ENCODE measurements around the gene SATB2.

Gene SATB2

DNA sequence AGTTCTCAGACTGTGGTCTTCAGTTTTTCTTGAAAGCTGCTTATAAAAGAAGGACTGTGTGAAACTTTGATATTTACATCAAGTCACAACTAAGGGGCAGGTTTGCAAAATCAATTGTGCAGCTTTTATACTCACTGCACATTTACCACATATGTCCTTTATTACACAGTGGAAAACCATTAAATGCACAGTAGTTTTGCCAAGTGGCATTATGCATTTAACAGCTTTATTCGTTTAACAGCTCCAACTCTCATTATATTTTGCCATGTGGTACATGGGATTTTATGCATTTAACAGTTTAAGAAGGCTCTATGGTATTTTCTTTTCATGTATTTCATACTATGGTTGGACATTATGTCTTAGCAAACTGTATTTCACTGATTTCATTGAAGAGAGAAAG lies 135.6 kb downstream of the SATB2 start:
- TF ChIP-seq GATA3 (IDR thresholded peaks at IDR 0.05; ENCODE audit: low read depth, low read length): no peak
- no peak for TF ChIP-seq GATA2 (IDR thresholded peaks at IDR 0.05; ENCODE audit: low read depth, low read length)

DNA sequence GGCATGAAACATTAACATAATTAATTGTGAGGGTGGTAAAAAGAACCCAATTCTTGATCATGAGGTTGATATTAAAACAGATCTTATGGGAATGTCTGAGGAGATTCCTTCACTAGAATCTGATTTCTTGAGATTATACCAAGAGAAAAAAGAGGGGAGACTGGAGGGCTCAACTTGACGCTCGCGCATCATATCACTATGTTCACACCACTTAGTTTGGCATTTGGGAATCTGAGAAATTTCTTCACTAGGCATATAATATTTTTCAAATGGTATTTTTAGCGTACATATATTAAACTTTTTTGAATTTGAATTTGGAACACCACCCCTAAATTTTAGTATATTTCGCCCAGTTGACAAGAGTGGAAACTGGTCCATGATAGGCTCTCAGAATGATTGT lies 140.1 kb downstream of the SATB2 start:
- TF ChIP-seq GATA2 (IDR thresholded peaks at IDR 0.05; ENCODE audit: low read depth, low read length): no peak

DNA sequence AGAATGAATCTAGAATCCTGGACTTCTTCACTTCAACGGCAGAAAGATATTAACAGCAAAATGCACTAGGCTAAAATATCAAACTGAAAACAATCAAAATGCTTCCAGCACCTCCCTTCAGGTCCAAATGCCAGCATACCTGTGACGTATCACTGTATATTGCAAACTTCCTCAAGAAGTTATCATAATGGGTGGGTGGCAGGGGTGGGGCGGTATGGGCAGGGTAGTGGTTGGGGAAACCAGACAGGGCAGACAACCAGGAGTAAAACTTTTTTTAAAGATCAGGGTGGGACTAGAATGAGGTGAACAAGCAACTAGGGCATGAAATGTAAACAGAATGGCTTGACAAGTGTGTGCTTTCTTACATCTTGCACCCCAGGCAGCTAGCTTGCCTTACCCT lies 140.9 kb downstream of the SATB2 start:
- no peak for TF ChIP-seq GATA3 (IDR thresholded peaks at IDR 0.05; ENCODE audit: low read depth, low read length)
- no peak for TF ChIP-seq GATA2 (IDR thresholded peaks at IDR 0.05; ENCODE audit: low read depth, low read length)

DNA sequence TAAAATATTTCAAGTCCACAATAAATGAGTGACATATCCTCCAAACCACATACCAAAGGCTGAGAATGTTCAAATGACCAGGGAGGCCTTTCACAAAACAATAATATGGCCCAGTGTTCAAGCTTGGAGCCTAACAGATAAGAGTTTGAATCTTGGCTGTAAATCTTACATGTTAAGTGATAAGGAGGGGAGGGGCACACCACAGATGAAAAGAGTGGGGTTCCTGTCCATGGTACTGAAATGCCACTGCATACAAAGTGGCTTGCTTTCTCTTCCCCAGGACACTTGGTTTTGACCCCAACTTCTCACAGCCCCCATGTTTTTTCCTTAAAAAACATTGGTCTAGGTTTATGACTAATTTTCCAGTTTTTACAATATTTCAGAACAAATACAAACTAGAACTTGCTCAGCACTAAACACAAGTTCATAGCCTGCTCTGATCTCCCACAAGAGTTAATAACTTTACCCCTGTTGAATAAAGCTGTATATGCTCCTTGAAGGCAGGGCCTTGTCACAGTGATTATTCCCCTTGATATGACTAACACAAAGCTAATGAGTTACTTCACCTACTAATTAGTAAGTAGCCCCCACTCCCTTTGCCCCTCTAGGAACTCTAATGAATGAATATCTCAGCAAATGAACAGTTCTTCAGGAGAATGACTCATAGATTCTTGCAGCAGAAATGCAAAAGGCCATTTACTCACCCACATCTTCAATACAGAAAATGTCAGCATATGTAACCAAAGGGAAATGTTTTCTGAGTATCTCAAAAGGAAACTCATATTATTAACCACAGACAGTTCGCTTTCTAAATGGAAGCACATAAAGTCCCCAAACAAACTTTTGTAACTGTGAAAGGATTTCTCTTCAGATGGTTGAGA lies 142.2 kb downstream of the SATB2 start:
- TF ChIP-seq GATA2 (IDR thresholded peaks at IDR 0.05; ENCODE audit: low read depth, low read length) (no peak), GATA3 (IDR thresholded peaks at IDR 0.05; ENCODE audit: low read depth, low read length) (no peak)

DNA sequence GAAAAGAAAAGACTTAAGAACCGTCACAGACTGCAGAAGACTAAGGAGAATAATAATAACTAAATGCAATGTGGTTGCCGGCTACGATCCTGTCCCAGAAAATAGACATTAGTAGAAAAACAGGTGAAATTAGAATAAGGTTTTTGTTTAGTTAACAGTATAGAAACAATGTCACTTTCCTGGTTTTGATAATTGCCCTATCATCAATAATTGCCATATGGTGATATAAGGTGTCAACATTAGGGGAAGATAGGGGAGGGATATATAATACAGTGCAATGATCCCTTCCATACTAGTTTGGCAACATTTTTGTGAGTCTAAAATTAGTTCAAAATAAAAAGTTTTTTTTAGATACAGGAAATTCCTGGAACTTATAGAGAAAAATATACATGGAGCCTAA lies 144.8 kb downstream of the SATB2 start:
- TF ChIP-seq GATA2 (IDR thresholded peaks at IDR 0.05; ENCODE audit: low read depth, low read length) (no peak), GATA3 (IDR thresholded peaks at IDR 0.05; ENCODE audit: low read depth, low read length) (no peak)

GRCh38 chr2:199310771-199311585 lies 146.8 kb downstream of the SATB2 start:
- no peak for TF ChIP-seq GATA3 (IDR thresholded peaks at IDR 0.05; ENCODE audit: low read depth, low read length)

GRCh38 chr2:199309973-199310372 lies 147.8 kb downstream of the SATB2 start:
- TF ChIP-seq GATA3 (IDR thresholded peaks at IDR 0.05; ENCODE audit: low read depth, low read length): no peak
- no peak for TF ChIP-seq GATA2 (IDR thresholded peaks at IDR 0.05; ENCODE audit: low read depth, low read length)

DNA sequence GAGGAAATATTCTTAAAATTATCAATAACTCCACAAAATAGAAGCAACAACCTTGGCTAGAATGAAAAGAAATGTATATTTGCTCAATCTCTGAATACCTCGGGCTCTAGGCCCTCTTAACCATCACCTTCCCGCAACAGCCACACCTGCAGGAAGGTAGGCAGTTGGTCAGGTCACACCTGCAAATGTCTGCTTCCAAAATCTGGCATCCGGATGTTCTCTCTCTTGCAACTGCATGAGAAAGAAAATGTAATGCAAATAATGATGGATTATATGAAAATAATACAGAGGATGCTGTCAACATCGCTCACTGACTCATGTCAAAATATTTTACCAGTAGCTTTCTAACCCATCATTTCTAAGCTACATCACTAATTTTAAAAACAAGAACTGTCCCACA lies 148.3 kb downstream of the SATB2 start:
- no peak for TF ChIP-seq GATA3 (IDR thresholded peaks at IDR 0.05; ENCODE audit: low read depth, low read length)
- TF ChIP-seq GATA2 (IDR thresholded peaks at IDR 0.05; ENCODE audit: low read depth, low read length): no peak

DNA sequence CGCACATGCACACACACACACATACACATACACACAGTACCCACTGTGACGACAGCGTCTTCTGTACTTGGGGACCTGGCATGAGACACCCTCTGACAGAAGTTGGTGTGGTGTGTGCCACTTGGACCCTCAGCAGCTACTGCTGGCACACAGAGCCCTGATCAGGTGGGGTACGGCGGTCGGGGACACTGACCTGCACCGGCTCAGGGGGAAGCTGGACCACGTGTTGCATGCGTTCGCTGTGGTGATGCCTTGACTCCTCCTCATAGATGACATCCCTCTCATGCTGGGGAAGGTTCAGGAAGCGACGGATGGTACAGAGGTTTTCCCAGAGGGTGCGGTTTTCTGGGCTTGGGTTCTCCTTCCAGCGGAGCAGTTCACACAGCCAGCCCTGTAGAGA lies 149.2 kb downstream of the SATB2 start:
- TF ChIP-seq GATA3 (IDR thresholded peaks at IDR 0.05; ENCODE audit: low read depth, low read length) (no peak), GATA2 (IDR thresholded peaks at IDR 0.05; ENCODE audit: low read depth, low read length) (no peak)

DNA sequence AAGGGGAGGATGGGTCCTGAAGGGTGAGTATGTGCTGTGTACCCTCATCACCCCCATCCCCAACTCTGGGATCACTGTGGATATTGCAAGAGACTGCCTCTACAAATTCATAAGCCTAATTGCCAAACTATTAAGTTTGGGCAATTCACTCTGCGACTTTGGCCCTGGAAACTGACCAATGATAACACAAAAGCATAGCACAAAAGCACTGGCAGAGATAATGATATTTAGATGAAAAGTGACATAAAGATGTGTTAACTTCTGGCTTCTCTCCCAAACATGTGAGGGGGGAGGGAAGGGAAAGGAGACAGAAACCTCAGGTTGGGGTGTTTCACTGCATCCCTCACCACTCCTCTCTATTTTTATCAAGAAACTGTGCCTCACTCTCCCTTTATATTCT lies 150.3 kb downstream of the SATB2 start:
- TF ChIP-seq GATA2 (IDR thresholded peaks at IDR 0.05; ENCODE audit: low read depth, low read length): no peak
- TF ChIP-seq GATA3 (IDR thresholded peaks at IDR 0.05; ENCODE audit: low read depth, low read length): no peak

GRCh38 chr2:199306116-199306515 lies 151.6 kb downstream of the SATB2 start:
- TF ChIP-seq GATA3 (IDR thresholded peaks at IDR 0.05; ENCODE audit: low read depth, low read length): no peak
- no peak for TF ChIP-seq GATA2 (IDR thresholded peaks at IDR 0.05; ENCODE audit: low read depth, low read length)

DNA sequence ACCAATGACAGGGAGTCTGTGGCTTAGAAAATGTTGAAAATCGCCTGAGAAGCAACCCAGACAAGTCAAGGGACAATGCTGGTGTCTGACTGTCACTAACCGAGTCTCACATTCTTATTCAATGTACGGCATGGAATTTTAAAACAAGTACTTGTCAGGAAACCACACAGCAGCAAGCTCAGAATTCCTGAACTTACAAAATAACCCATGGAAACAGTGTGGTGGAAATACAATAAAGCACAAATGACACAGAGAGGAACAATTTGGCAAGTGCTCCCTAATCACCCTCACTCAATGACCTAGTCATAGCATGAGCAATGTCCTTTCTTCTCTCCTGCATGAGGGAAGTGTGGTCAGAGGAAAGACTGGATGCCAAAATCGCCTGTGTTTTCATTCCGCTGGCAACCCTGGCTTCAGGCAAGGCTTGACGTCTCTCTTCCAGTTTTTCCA lies 154.0 kb downstream of the SATB2 start:
- TF ChIP-seq GATA3 (IDR thresholded peaks at IDR 0.05; ENCODE audit: low read depth, low read length): no peak
- no peak for TF ChIP-seq GATA2 (IDR thresholded peaks at IDR 0.05; ENCODE audit: low read depth, low read length)

DNA sequence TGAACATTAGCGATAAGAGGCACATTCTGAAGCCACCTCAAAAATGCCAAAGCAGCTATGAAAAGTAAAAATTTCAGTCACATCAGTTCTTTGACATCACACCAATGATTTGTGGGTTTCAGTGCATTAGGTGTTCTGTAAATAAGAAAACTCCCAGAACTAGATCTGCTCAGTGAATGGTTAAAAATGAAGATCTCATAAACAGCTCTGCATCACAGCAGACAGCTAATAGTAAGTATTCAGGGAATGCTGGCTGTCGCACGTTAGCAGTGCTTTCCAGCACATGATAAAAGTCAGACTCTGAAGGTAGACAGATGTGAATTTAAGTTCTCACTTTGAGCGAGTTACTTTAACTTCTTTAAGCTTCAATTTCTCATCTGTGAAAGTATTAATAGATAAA lies 154.9 kb downstream of the SATB2 start:
- TF ChIP-seq GATA3 (IDR thresholded peaks at IDR 0.05; ENCODE audit: low read depth, low read length): no peak
- no peak for TF ChIP-seq GATA2 (IDR thresholded peaks at IDR 0.05; ENCODE audit: low read depth, low read length)

DNA sequence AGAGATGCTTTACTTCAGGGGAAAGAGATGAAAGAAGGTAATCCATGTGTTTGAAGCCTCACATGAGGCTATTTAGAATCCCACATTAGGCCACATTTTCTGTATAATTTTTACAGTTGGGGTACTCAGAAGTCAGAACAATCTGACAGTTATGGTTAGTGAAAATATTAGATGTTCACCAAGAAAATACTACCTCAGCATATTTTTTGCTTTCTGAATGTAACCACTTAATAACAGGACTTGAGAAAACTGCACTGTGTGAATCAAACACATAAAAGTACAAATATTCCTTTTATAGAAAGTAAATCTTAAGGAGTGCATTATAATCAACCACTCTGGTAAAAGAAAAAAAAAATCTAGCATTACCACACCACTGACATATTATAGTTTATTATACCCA lies 169.3 kb downstream of the SATB2 start:
- TF ChIP-seq GATA3 (IDR thresholded peaks at IDR 0.05; ENCODE audit: low read depth, low read length): no peak
- TF ChIP-seq GATA2 (IDR thresholded peaks at IDR 0.05; ENCODE audit: low read depth, low read length): no peak

- no peak for TF ChIP-seq GATA3 (IDR thresholded peaks at IDR 0.05; ENCODE audit: low read depth, low read length)
- no peak for TF ChIP-seq GATA2 (IDR thresholded peaks at IDR 0.05; ENCODE audit: low read depth, low read length)
These were observed 175.4 kb downstream of the SATB2 start for GRCh38 chr2:199282309-199282708.

All from SH-SY5Y (cell line).